SH-SY5Y (cell line): ENCODE measurements around the gene UBASH3A.

Source experiments
- GATA2 ChIP-seq: IDR thresholded peaks from 2 replicates; pipeline ENCODE4 v1.6.1; 2011; ENCODE audit warnings: mild to moderate bottlenecking, low read depth, low read length
- GATA3 ChIP-seq: IDR thresholded peaks from 2 replicates; pipeline ENCODE4 v1.6.1; 2011; ENCODE audit warnings: low read depth, mild to moderate bottlenecking, low read length, moderate library complexity

GRCh38 chr21:42367367-42368165 lies 36.1 kb upstream of the UBASH3A start:
- no peak for TF ChIP-seq GATA2
- no peak for TF ChIP-seq GATA3
